ENCODE data around the gene SYCN.

The SYCN gene

GRCh38 chr19:39199025-39199424 is 5.0 kb downstream of the SYCN start:
- TF ChIP-seq, protein P1, sequence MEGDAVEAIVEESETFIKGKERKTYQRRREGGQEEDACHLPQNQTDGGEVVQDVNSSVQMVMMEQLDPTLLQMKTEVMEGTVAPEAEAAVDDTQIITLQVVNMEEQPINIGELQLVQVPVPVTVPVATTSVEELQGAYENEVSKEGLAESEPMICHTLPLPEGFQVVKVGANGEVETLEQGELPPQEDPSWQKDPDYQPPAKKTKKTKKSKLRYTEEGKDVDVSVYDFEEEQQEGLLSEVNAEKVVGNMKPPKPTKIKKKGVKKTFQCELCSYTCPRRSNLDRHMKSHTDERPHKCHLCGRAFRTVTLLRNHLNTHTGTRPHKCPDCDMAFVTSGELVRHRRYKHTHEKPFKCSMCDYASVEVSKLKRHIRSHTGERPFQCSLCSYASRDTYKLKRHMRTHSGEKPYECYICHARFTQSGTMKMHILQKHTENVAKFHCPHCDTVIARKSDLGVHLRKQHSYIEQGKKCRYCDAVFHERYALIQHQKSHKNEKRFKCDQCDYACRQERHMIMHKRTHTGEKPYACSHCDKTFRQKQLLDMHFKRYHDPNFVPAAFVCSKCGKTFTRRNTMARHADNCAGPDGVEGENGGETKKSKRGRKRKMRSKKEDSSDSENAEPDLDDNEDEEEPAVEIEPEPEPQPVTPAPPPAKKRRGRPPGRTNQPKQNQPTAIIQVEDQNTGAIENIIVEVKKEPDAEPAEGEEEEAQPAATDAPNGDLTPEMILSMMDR (IDR thresholded peaks at IDR 0.05; ENCODE audit: borderline replicate concordance, control extremely low read depth, extremely low read depth, insufficient read depth, missing control alignments) = no peak
- in situ Hi-C loops (cut with MboI; ENCODE audit: low sequenced_read_pairs, unreplicated experiment) = no loop called here
- DNase-seq (ENCODE audit: low spot score) = peak; percentile 19

GRCh38 chr19:39197808-39198207 is 6.3 kb downstream of the SYCN start:
- in situ Hi-C loops (cut with MboI; ENCODE audit: low sequenced_read_pairs, unreplicated experiment) = no loop called here
- TF ChIP-seq, protein P1 (IDR thresholded peaks at IDR 0.05; ENCODE audit: borderline replicate concordance, control extremely low read depth, extremely low read depth, insufficient read depth, missing control alignments) = peak; percentile 5
- DNase-seq (ENCODE audit: low spot score) = peak; percentile 24

- DNase-seq (ENCODE audit: low spot score) = peak; percentile 26
- in situ Hi-C loops (cut with MboI; ENCODE audit: low sequenced_read_pairs, unreplicated experiment) = no loop called here
- TF ChIP-seq, protein P1 (IDR thresholded peaks at IDR 0.05; ENCODE audit: borderline replicate concordance, control extremely low read depth, extremely low read depth, insufficient read depth, missing control alignments) = no peak
These were observed 7.1 kb downstream of the SYCN start, which contains the start of gene NCCRP1 for GRCh38 chr19:39196860-39197562. TSS of gene NCCRP1 (plus strand) at chr19:39196964. CDS start at chr19:39196983, 19 bp downstream.

DNA sequence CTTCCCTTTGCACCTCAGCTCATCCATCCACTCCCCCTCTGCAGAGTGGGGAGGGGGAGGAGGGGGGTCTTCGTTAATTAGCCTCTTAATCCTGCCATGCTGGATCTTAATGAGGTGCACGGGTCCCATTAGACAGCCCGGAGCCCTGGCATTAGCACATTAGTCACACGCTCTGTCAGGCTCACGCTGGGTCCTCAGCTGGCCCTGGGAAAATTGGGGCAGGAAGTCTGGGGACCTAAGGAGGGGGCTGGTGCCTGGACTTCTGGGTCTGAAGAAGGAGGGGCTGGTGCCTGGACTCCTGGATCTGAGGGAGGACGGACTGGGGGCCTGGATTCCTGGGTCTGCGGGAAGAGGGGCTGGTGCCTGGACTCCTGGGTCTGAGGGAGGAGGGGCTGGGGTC is 7.7 kb downstream of the SYCN start:
- no peak for DNase-seq (ENCODE audit: low spot score)
- in situ Hi-C loops (cut with MboI; ENCODE audit: low sequenced_read_pairs, unreplicated experiment) = no loop called here
- TF ChIP-seq, protein P1 (IDR thresholded peaks at IDR 0.05; ENCODE audit: borderline replicate concordance, control extremely low read depth, extremely low read depth, insufficient read depth, missing control alignments) = no peak

GRCh38 chr19:39195755-39196154 is 8.3 kb downstream of the SYCN start:
- no peak for DNase-seq (ENCODE audit: low spot score)
- TF ChIP-seq, protein P1 (IDR thresholded peaks at IDR 0.05; ENCODE audit: borderline replicate concordance, control extremely low read depth, extremely low read depth, insufficient read depth, missing control alignments) = no peak
- in situ Hi-C loops (cut with MboI; ENCODE audit: low sequenced_read_pairs, unreplicated experiment) = no loop called here

- TF ChIP-seq, protein P1 (IDR thresholded peaks at IDR 0.05; ENCODE audit: borderline replicate concordance, control extremely low read depth, extremely low read depth, insufficient read depth, missing control alignments) = no peak
- in situ Hi-C loops (cut with MboI; ENCODE audit: low sequenced_read_pairs, unreplicated experiment) = no loop called here
- DNase-seq (ENCODE audit: low spot score) = no peak
These were observed 9.1 kb downstream of the SYCN start for GRCh38 chr19:39194832-39195542.

All from GM13976 (cell line).